ENCODE results near the gene CWC22. TPM values are rescaled to one million over a fixed set of nuclear protein-coding genes. Genes with fewer than 3 reads are reported as not detected.

CWC22 gene
- total RNA-seq, 1 donor from 2014 or later, result 27.7 TPM

DNA sequence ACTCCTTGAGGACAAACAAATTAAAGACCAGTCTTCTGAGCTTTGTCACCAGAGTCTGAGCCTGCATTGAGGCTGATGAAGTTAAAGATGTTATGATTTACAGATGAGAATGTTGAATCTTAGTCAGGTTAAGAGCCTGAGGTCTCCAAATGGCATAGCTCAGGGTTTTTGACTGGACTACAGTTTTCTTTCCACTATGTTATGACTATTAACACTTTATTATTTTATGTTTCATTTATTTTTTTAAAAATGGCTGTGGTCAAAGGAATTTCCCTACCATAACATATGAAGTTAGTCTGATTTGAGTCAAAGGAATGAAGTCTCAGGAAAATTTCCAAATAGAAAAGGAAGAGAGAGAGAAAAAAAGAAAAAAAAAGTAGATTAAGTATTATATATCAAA is 39.7 kb upstream of the CWC22 start:
- H3K4me1 Mint-ChIP-seq (ENCODE audit: low read depth), result peaks cover 6% of the 10 kb centered on the region
- no peak overlapping the region for H3K4me3 Mint-ChIP-seq (ENCODE audit: low read depth)
- H3K36me3 Mint-ChIP-seq (ENCODE audit: insufficient read depth), result no peaks in the 10 kb centered on the region
- H3K27me3 Mint-ChIP-seq, result no peaks in the 10 kb centered on the region
- no peak for DNase-seq (ENCODE audit: low spot score, unreplicated experiment)
- no peak overlapping the region for H3K27ac Mint-ChIP-seq
- peaks cover 9% of the 10 kb centered on the region for H3K9me3 Mint-ChIP-seq (ENCODE audit: low read depth)
- no peak for TF ChIP-seq CTCF (IDR thresholded peaks at IDR 0.05; ENCODE audit: unreplicated experiment)

DNA sequence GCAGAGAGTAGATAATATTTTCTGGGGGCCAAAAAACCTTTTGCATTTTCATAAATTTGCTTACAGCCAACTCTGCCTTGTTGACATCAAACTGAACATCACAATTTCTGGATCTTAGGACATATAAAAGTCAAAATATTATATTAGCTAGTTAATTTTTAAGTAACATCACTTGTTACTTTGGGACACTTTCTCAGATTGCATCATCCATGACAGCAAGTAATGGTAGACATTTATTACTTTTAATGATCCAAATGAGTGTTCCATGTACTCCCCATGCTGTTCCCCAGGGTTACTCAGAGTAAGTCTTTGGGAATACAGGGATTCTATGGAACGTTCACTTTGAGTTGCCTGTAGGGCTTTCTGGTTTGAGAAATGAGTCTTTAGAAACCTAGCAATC is 39.1 kb upstream of the CWC22 start:
- no peak for TF ChIP-seq CTCF (IDR thresholded peaks at IDR 0.05; ENCODE audit: unreplicated experiment)
- H3K9me3 Mint-ChIP-seq (ENCODE audit: low read depth), result peaks cover 9% of the 10 kb centered on the region
- no peaks in the 10 kb centered on the region for H3K36me3 Mint-ChIP-seq (ENCODE audit: insufficient read depth)
- peaks cover 6% of the 10 kb centered on the region for H3K4me1 Mint-ChIP-seq (ENCODE audit: low read depth)
- no peak overlapping the region for H3K4me3 Mint-ChIP-seq (ENCODE audit: low read depth)
- H3K27ac Mint-ChIP-seq, result no peak overlapping the region
- DNase-seq (ENCODE audit: low spot score, unreplicated experiment), result no peak
- no peaks in the 10 kb centered on the region for H3K27me3 Mint-ChIP-seq

GRCh38 chr2:180040146-180040925 is 33.2 kb upstream of the CWC22 start:
- no peak for DNase-seq (ENCODE audit: low spot score, unreplicated experiment)
- no peak overlapping the region for H3K4me3 Mint-ChIP-seq (ENCODE audit: low read depth)
- no peaks in the 10 kb centered on the region for H3K27me3 Mint-ChIP-seq
- H3K27ac Mint-ChIP-seq, result no peak overlapping the region
- no peak for TF ChIP-seq CTCF (IDR thresholded peaks at IDR 0.05; ENCODE audit: unreplicated experiment)
- no peaks in the 10 kb centered on the region for H3K36me3 Mint-ChIP-seq (ENCODE audit: insufficient read depth)
- H3K4me1 Mint-ChIP-seq (ENCODE audit: low read depth), result no peaks in the 10 kb centered on the region
- H3K9me3 Mint-ChIP-seq (ENCODE audit: low read depth), result peaks cover 3% of the 10 kb centered on the region

DNA sequence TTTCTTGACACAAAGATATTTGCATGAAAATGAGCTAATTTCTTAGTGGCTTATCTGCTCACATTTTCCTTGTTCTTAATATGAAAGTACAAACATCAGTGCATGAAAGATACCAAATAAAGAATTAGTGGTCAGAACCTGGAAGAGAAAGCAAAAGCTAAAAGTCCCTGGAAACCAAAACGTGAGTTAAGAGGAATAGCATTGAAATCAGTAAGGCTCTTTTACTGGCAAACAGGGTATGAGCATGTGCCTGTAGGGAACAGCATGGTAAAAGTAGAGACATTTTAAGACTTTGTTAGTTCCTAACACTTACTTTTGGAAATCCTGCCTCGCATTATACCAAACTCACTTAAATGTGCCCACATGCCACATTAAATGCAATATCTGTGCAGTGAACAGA is 31.9 kb upstream of the CWC22 start:
- H3K27me3 Mint-ChIP-seq, result no peaks in the 10 kb centered on the region
- peaks cover 3% of the 10 kb centered on the region for H3K9me3 Mint-ChIP-seq (ENCODE audit: low read depth)
- H3K4me3 Mint-ChIP-seq (ENCODE audit: low read depth), result no peak overlapping the region
- no peak for TF ChIP-seq CTCF (IDR thresholded peaks at IDR 0.05; ENCODE audit: unreplicated experiment)
- H3K27ac Mint-ChIP-seq, result no peak overlapping the region
- H3K36me3 Mint-ChIP-seq (ENCODE audit: insufficient read depth), result no peaks in the 10 kb centered on the region
- H3K4me1 Mint-ChIP-seq (ENCODE audit: low read depth), result no peaks in the 10 kb centered on the region
- no peak for DNase-seq (ENCODE audit: low spot score, unreplicated experiment)

DNA sequence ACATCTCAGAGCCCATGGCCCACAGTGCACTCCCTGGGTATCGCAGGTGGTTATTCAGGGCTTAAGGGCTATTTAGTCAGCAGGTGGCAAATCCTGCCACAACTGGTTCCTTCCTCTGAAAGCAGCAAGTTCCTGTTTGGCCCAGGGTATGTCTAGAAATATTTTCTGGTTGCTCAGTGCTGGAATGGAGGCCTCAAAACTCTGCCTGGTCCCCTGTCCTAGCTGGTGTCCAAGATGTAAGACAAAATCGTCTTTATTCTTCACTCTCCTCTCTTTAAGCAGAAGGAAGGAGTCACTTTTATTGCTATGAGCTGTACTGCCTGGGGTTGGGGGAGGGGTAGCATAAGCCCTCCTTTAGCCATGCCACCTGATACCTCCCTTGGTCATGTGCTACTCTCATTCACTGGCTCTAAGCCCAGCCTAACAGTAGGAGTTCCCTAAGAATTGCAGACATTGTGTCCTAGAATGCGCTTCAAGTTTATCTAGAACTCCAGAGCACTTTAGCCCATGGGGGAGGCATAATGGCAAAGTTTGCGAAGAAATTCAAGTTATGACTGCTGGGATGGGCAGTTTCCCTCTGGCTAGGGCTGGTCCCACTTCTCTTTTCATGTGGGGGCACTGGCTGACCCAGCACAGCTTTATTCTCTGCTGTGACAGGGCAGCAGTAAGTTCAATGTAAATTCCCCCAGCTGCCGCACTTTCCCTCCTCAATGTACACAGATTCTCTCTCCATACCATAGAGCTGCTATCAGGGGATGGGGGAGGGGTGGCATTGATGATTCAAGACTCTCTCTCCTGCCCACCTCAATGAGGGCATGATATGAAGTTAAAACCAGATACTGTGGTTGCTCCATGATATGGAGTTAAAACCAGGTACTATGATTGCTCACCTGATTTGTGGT is 27.1 kb upstream of the CWC22 start:
- no peaks in the 10 kb centered on the region for H3K36me3 Mint-ChIP-seq (ENCODE audit: insufficient read depth)
- no peak for DNase-seq (ENCODE audit: low spot score, unreplicated experiment)

More for the DNA sequence above, 27.1 kb upstream of the CWC22 start:
- no peaks in the 10 kb centered on the region for H3K4me1 Mint-ChIP-seq (ENCODE audit: low read depth)
- peak overlapping the region; percentile 74 for H3K27ac Mint-ChIP-seq
- H3K4me3 Mint-ChIP-seq (ENCODE audit: low read depth), result no peak overlapping the region
- peaks cover 12% of the 10 kb centered on the region for H3K9me3 Mint-ChIP-seq (ENCODE audit: low read depth)
- no peak for TF ChIP-seq CTCF (IDR thresholded peaks at IDR 0.05; ENCODE audit: unreplicated experiment)
- H3K27me3 Mint-ChIP-seq, result no peaks in the 10 kb centered on the region
